ELF-1 (cell line): ENCODE results near the gene ANK2.
A peak's percentile ranks its signal among the peaks of the same experiment; 100 is the strongest.
"Not testable (repeated sequence)": the region's sequence is repeated elsewhere in the genome, so short reads cannot be mapped to it uniquely, and the experiment has no call there.

Experiments used
- DNase-seq: peaks from one replicate; pipeline ENCODE4 v3.0.0-alpha.2; 2016; ENCODE audit warnings: low read depth, low spot score

The ANK2 gene

DNA sequence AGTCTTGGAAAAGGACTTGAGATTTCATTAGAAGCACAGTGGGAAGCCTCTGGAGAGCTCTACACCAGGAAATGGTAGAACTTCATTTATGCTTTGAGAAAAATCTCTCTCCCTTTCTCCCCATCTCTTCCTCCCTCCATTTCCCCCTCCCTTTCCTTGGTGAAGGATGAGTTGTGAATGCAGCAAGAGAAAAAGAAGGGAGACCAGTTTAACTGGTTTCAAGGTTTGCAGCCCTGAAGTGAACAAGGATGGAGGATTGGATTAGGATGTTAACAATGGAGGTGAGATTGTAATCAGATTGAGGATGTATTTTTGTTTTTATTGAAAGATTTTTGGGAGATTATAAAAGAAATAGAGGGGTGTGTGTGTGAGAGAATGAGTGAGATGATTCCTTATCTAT is 99.5 kb downstream of the ANK2 start:
- peak; percentile 56 for DNase-seq

- DNase-seq = no peak
These were observed 104.2 kb downstream of the ANK2 start for GRCh38 chr4:113153529-113154101.

DNA sequence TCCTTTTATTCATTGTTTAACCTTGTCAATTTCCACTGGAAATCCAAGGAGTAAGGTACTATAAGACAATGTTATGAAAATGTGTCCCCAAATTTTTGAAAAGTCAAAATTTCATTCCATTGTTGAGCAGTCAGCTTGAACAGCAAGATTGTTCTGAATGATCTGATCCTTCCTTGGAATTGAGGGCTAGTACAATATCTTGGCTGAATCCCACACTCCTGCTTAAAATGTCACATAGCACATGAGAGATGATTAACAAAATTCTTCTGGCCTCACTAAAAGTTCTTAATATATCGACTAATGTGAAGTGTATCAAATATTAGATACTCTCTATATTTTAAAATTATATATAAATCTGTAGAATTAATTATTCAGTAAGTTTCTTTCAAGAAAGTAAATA is 104.8 kb downstream of the ANK2 start:
- DNase-seq = no peak

DNA sequence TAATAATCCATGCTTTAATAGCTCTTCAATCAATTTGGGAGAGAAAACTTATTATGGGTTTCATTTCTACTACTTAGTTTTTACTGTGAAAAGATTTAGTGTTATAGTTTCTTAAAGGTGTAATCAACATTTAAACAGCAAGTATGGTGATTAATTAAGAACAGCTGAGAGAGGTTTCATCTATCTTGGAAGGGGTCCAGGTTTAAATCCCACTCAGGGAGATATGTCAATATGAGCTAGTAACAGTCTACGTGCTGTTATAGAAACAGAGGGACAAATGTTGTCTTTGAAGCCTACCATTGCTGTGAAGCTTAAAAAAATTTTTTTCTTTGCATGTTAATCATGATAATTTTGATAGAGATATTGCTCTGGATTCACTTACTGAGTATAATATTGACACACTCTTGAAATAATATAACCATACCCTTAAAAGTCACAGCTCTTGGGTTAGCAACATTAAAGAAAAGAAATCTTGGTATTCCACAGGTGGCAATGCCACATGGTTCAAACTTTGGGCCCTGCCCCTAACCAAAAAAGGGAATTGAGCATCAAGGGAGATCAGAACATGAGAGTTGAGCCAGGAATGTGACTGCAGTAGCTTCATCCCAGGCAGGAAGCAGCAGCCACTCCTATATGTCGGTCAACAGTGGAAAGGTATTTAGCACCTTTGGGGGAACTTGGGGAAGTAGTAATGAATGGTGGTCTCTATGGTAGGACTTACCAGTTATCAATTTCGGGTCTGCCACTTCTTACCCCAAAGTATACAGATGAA is 107.8 kb downstream of the ANK2 start:
- no peak for DNase-seq

GRCh38 chr4:113159942-113160545 is 110.6 kb downstream of the ANK2 start:
- no peak for DNase-seq

GRCh38 chr4:113160548-113160947 is 111.1 kb downstream of the ANK2 start:
- no peak for DNase-seq

DNA sequence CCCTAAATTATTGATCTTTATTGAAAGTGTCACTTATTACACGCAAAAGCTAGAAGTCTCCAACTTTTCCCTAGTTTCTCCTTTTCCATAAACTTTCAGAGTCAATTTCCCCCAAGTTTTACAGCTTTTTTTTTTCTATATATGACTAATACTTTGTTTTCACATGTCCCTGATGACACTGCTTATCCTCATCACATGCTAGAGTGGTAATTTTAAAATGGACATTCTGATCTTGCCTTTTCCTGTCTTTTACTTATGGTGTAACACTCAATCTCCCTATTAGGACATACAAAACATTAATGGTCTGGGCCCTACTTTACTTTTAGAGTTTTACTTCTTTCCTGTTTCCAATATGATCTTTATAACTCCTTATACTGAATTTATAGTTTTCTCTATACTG is 112.6 kb downstream of the ANK2 start:
- DNase-seq = no peak

DNA sequence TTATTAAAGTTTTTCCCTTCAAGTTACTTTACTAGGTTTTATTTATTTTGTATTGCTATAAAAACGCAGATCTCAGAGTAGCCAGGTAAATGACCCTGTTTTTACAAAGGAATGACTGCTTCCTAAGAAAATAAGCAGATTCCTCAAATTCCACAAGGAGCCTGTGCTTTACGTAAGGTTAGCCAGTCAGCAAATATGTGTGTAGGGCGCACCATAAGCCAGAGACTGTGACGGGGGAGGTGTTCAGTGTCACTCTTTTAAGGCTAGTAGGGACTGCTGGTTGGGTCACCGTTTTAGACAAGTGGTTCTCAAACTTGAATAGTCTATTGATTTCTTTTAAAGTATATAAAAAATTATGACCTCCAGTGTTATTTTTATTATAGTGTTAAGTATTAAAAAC is 119.9 kb downstream of the ANK2 start:
- peak; percentile 53 for DNase-seq

DNA sequence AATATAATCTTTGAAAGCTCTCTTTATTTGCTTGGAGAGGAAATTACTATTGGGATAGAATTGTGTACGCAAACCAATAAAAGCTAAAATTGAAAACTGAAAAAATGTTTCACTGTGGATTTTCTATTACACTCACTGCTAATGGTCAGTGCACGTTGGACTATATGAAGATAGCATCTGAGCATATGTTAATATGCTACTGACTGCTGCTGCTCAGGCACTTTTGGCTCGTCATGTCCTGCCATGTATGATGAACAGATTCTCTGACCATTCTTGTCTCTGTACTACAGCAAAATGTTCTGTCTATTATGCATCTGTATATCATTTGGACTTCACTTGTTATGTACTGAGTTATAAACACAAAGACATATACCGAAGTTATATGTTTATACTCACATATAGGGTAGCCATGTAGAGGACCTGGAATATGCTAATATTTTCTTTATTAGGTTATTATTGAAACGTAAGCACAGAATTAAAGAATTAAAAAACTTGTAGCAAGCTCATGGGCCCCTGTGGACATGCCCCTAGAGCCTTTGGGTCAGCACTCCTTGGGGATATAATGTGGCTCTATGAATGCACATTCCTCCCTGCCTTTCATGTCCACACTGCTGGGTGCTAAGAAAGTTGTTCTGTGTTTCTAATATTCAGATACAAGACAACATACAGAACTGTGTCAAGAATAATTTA is 120.8 kb downstream of the ANK2 start:
- DNase-seq = no peak

DNA sequence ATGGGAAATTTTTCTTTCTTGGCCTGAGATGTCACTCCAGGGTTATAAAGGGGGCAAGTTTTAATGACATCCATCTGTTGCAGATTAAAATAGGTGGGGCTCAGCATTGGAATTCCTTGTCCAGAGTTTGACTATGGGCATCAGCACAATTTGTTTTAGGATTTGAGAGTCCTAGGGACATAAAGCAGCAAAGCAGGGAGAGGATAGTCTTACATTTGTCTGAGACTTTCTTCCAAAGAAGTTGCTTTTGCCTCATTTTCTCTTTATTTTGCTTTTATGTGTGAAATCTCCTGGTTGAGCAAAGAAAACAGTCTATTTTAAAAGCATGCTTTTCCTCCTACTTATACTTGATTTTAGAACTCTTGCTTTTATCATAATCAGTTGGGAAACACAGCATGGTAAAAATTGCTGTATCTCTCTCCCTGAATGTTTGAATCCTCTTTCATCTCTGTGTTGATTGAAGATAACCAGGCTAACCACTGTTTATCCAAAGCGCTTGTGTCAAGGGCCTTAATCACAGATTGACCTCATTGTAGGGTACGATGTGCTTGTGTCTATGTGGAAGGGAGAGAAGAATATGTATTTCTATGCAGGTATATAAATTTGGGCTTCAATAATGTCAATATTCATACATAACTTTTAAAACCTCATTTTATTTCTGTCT is 121.5 kb downstream of the ANK2 start:
- no peak for DNase-seq

- DNase-seq = no peak
These were observed 123.8 kb downstream of the ANK2 start for GRCh38 chr4:113173126-113173792.

- DNase-seq = no peak
These were observed 124.4 kb downstream of the ANK2 start for GRCh38 chr4:113173793-113174264.

- no peak for DNase-seq
These were observed 129.6 kb downstream of the ANK2 start for GRCh38 chr4:113179091-113179490.

- no peak for DNase-seq
These were observed 130.5 kb downstream of the ANK2 start for GRCh38 chr4:113179996-113180395.

DNA sequence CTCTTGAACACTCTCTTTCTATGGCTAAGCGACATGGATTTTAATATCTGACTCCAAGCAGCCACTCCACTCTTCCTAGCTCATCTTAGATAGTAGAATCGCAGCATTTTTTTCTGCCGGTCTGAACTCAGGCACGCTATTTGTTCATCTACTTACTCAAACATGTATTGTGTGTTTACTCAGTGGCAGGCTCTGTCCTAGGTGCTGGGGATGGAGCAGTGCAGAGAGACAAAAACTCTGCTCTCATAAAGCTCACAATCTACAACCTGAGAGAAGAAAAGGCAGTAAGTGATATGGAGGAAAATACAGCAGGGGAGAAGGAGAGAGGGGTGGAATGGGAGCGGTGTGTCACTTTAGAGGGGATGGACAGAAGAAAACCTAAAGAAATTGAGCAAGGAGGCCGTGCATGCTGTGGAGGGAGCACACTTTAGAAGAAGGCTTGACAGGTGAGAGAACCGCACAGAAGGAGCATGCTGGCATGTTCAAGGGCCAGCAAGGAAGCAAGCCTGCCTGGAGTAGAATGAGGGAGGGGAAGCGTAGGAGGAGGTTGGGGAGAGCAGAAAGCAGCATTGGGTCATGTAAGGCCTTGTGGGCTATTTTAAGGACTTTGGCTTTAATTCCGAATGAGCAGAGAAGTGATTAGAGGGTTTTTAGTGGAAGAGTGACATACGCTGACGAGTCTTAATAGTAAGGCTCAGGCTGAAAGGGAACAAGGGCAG is 132.0 kb downstream of the ANK2 start:
- no peak for DNase-seq

- no peak for DNase-seq
These were observed 133.7 kb downstream of the ANK2 start for GRCh38 chr4:113183032-113183605.

DNA sequence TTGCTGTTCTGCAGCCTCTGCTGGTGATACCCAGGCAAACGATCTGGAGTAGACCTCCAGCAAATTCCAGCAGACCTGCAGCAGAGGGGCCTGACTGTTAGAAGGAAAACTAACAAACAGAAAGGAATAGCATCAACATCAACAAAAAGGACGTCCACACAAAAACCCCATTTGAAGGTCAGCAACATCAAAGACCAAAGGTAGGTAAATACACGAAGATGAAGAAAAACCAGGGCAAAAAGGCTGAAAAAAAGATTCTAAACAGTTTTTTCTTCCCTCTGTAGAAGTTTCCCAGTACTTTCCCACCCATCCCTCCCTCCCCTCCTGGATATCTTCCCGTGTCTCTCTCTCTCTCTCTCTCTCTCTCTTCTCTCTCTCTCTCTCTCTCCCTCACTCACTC is 136.8 kb downstream of the ANK2 start:
- not testable (repeated sequence) for DNase-seq

DNA sequence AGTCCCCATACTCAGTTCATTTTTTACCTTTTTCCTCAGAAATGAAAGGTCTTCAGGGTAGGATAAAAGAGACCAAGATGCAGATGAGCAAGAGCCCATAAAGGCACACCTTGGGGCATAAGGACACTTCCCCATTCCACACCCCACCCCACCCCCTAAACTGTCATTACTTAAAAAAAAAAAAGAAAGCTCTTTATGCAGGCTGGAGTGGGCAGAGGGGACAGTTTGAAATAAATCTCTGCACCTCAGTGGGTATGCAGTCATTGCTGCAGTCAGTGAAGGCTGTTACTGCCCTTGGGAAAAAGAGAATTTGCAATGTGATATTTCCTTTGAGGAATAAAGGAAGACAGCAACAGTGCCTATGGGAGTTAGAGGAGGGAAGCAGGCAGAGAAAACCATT is 137.5 kb downstream of the ANK2 start:
- no peak for DNase-seq

DNA sequence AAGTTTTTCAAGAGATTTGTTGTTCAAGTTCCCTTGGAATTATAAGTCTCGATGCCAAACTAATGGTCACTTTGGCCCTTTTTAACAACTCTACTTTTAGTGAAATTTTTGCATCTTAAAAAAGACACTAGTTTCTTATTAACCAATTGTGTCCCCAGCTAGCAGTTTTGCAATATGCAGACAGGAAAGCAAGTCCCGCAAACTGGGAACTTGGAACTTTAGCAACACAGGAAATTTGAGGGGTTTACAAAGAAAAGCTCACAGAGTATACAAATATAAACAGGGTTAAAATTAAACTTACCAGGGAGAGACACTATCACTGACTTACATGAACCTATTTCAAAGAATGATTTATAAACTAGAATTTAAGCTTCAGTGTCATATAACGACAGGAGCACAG is 137.9 kb downstream of the ANK2 start:
- no peak for DNase-seq

DNA sequence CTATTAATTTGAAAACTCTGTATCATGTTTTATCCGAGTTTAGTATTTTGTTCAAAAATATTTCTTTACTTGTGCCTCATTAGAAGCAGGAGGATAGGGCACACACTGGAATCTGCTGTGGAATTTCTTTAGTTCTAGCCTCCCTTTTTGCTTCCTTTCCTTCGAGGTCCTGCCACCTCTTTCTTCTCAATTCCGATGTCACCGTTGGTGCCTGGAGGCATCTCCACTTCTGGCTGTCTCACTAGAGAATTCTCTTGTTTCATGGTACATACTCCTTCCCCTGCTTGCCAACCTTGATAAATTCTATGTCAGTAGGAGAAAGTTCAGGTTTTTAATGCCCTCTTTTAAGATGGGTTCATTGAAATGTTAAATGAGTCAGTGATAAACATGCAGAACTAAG is 140.1 kb downstream of the ANK2 start:
- peak; percentile 62 for DNase-seq
